NCI-H187 (cell line): Measurements from ENCODE around the gene SPATA46.
"Not testable (repeated sequence)": the region's sequence is repeated elsewhere in the genome, so short reads cannot be mapped to it uniquely, and the experiment has no call there.

Experiments
- DNase-seq, 2 experiments: peaks; one replicate each; lab custom pipeline; 2025; lab: John Stamatoyannopoulos, UW

SPATA46 gene

DNA sequence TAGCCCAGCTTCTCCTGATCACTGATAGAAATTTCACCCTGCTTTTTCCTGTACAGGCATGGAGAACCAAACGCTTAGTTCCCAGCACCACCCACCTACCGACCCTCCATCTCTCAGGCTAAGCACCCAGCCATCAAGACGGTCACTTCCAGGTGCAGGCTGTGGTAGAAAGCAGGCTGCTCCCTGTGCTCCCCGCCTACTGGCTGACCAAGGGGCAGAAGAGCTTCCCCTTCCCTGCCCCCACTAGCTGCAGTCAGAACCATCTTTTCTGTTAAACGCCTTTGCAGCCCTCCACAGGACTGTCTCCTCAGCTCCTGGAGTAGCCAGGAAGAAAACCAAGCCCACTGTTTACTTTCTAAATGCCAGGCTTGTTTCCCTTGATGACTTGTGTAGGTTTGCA is 23.0 kb downstream of the SPATA46 start:
- no peak for DNase-seq

DNA sequence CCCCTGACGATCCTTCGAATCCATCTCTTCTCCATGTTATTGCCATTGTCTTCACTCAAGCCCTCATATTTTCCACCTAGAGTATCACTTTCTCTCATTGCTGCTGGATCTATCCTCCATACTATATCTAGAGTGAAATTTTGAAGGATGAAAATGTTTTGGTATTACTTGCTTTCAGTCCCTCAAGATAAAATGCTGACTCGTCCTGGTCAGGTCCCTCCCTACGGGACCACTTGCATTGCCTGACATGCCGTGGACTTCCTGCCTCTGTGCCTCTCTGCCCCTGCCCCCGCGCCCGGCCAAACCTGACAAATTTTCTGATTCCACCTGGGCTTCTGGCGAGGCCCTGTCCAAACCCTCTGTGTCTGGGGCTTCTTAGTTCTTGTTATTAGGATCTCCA is 23.6 kb downstream of the SPATA46 start:
- no peak for DNase-seq

DNA sequence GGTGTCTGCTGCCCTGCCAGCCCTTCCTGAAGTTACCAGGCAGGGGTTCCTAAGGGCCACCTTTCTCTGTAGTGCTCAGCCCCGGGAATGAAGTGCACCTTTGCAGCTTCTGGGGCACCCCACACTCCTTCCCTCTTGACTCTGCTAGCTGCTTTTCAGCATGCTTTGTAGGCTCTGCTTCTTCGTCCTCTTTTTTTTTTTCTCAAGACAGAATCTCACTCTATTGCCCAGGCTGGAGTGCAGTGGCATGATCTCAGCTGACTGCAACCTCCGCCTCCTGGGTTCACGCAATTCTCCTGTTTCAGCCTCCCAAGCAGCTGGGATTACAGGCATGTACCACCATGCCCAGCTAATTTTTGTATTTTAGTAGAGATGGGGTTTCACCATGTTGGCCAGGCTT is 24.8 kb downstream of the SPATA46 start:
- not testable (repeated sequence) for DNase-seq

DNA sequence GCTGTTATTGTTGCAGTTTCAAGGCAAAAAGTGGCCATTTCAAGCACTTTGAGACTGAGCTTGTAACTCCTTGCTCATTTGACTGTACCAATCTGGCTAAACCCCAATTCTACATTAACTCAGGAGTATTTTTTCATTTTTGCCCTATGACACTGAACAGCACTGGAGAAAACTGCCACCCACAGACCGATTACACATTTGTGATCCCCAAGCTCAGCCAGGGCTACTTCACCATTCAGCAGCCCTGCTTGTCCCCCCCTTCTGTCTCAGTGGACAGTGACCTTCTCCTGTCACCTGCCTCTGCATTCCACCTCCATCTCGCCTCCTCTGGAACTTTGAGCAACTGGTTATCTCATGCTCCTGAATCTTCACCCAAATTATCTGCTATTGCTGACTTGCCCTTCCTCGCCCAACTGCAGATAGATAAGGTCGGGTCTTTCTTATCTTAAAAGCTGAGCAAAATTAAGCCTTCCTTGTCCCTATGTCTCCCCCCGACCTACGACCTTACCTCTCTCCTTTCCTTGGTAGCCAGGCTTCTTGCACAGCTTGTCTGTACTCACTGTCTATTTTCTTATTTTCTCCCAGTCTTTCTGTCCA is 25.3 kb downstream of the SPATA46 start:
- DNase-seq: no peak

DNA sequence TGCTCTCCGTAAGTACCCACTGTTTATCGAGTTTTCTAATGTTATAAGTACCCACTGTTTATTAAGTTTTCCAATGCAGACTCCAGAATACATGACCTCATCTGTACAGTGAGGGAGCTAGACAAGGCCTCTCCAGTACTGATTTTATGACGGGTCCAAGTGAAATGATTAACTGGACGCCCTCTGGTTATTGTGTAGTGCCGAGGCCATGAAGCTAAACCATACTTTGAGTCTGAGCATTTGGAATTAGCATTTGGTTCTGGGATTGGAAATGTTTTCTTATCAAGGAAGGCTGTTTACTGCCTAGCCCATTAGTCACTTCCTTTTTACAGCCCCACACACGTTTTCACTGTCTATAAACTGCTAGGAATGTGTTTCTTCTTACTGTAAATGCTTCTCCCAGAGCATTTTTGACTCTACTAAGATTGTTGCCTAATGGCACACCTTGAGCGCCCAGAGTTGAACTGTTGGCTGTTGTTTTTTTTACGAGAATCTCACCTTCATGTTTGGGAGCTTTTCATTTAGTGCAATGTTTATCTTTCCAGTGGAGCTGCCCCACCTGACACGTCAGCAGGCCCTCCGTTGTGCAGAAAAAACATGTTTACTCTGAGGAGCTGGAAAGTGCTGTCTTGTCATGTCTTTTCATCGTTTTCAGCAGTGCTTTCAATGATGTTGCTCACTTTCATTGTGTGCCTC is 26.9 kb downstream of the SPATA46 start:
- DNase-seq: no peak

DNA sequence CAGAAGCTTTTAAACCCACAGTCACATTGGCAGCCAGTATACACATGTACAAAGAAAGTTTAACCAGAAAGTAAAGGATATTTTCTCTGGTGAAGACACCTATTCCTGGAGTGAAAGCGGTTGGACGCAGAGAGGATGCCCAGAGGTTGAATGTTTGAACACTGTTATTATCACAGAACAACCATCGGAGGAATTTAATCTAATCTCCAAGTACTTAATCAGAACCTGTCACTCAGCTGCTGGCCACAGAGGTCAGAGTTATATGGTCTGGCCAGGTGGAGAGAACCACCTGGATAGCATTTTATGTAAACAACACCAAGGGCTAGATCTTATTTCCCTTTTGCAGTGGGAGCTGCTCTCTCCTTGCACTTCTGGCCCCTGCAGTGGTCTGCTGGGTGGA is 29.4 kb downstream of the SPATA46 start:
- DNase-seq: no peak

DNA sequence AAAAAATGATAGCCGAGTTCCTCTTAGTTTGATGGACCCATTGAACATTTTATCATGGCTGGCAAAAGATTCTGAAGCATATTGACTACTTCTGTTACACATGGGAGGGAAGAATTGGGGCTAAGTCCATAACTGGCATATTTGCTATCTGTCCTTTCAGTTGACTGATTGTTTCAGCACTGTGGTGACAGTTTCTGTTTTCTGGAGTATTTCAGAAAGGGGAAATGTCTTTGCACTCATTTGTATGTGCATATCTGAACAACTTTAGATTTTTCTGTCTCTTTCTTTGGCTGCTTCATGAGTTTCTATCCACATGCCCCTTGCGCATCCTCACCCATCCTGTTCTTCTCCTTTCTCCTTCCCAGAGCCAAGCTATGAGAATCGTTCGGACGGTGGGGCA is 33.2 kb downstream of the SPATA46 start:
- DNase-seq: no peak

DNA sequence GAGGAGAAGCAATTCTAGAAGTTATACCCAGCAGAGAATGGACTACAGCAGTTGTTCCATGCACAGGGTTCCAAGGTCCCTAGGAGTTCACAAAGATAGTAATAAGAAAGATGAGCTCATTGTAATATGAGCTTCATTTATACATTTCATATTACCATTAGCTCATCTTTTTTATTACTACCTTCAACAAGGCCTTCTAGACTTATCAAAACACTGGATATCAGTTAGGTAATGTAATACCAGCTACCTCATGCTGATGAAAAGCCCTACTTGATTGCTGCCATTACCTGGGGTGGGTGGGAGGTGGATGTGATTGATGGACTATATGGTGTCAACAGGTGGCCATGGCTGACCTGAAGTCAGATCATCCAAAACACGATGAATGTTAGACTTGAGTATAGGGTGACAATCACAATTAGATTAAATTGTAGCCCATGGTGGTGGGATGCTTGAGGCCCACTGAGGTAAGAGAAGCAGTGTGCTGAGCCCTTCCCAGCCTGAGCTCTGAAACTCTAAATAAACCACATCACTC is 34.1 kb downstream of the SPATA46 start:
- DNase-seq: no peak

DNA sequence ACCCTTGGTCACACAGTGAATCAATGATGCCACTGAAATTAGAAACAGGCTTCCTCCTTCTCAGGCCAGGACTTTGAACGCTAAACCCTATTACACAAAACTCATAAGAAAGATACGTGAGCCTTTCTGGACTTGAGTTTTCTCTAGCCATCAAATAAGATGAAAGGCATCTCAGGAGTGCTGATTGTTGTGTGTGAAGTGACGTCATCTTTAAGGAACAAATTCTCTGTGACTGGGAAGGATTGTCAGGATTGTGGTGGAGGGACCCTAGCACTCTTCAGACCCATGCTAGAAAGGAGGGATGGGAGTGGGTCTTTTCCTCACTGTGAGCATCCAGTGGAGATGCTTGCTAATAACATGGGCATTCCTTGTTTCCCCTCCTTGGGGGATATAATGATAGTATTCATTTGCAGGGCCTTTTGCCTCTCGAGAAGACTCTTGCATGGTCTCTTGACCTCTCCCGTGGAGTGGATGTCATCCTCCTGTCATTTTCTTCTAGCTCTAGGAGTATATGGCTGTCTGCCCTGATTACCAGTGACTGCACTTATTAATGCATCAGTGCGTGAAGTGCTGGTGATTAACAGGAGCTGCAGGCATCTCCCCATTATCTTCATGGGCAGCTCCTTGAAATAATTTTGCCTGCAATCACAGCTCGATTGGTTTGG is 39.9 kb downstream of the SPATA46 start:
- DNase-seq: no peak

DNA sequence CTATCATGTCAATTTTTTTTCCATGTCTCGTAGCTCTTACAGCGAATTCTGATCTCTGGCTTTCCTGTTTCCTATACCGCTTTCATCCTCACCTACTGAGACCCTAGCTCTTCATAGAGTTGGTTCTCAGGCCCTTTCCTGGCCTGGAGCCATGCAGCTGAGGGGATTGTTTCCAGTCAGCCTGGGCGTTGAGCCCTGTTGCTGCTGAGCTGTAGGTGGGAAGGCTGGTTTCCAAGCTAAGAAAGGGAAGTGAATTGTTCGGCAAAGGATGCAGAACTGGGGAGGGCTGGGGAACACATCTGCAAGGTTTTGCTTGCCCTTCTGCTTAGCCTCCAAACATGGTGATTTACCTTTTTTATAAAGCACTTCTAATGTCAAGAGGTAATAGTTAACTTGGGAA is 41.5 kb downstream of the SPATA46 start:
- DNase-seq: no peak

DNA sequence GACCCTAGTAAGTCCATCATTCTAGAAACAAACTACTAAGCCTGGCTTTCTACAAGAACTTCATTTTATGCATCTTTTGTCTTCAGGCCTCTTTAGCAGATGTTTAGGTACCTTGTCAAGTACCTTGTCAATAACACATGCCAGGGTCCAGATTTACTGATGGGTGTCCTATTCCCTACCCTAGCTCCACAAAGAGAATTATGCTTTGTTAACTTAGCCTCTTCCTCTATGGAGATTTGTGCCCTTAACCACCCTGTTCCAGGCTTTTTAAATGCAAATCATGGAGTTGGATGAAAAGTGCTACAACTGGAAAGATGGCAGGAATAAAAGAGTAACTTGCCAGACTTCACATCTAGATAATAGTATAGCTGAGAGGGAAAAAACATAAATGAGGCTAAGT is 42.7 kb downstream of the SPATA46 start:
- no peak for DNase-seq

DNA sequence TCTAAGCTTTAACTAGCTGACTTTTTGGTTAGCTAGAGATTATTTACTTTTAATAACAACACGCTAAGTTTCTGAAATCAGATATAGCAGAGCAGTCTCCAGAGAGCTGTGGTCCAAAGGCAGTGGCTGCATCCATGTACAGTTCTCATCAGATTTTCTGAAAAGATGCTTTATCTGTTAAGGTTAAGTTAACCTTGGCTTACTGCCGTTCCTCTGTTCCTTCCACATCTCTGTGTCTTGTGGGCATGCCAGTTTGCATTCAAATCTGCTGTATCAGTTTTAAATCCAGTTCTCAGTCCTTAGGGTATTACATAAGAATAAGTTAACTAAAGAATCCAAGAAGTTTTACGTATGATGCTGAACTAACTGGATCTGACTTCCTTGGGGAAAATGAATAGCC is 46.8 kb downstream of the SPATA46 start:
- no peak for DNase-seq

DNA sequence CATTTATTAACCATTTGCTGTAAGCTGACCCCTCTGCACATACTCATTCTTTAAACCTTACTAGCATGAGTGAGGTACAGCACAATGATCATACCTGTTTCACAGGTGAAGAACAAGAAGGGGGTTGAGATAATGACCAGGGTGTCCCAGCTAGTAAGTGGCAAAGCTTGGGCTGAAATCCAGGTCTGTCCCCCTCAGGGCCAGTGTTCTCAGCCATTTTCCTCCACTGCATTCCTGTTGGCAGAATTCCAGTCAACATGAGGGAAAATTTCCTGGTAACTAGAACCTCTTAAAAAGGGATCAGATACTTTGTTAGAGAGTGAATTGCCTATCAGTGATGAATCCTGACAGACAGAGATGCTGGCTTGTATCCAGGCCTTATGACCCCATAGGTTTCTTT is 48.1 kb downstream of the SPATA46 start:
- DNase-seq: no peak

DNA sequence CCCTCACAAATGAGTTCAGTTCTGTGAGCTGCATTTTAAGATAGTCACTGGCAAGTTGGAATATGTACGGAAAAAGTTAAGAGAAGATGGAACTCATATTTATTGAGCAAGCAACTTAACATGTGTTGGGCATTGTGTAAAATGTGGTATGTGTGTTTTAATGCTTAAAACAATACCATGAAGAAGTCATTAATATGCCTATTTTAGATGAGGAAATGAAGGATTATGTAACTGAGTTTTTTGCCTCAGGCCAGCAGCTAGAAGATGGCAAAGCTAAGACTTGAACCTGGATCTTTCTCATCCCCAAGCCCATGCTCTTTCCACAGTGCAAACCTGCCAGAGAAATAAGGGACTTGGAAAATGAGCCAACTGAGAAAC is 48.9 kb downstream of the SPATA46 start:
- no peak for DNase-seq

DNA sequence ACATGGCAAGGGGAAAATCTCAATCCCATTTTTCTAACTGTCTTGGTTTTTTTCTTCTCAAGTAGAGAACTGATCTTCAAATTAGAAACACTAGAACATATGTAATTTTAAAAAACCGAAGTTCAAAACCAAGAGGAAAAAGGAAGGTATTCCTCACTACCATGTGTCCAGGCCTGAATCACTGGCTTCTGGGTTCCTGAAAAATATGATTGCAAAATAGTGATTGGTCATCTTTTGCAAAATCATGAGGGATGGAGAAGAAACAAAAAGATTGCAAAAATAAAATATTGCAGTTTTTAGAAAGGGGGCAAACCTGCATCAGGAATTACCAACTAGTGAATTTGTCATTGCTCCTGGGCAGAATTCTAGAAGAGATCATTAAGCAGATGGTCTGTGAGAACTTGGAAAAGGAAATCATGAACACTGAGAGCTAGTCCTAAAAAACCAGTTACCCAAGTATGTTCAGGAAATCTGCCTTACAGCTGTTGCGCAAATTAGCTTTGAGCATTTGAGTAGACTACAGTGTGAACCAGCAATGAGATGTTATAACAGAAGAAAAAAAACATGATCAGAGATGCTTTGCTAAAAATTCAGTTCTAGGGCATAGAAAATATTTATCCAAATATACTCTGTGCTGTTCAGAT is 49.4 kb downstream of the SPATA46 start:
- DNase-seq: no peak

DNA sequence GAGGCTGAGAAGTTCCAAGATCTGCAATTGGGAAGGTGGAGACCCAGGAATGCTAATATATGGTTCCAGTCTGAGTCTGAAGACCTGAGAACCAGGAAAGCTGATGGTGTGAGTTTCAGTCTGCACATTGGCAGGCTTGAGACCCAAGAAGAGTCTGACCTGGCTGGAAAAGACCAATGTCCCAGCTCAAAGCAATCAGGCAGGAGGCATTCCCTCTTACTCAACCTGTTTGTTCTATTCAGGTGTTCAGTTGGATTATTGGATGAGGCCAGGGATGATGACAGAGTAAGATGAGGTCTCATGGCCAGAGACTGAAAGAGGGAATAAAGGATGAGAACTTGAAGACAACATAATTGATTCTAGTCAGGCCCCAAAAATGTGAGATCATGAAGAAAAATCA is 50.1 kb downstream of the SPATA46 start:
- no peak for DNase-seq

DNA sequence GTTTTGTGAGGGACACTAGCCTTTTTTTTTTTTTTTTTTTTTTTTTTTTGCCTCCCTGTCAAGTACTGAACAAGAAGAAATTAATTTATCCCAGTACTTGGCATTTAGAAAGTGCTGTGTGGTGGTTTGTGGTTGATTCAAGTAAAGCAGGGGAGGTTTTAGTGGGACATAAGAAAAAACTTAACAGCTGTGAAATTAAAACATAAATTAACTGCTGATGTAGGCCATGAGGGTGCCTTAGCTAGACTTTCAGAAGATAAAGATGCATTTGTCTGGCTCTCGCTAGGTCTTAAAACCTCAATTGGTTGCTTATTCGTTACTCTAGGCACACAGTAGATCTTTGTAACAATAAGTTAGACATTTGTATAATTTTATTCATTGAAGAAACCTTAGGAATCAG is 52.3 kb downstream of the SPATA46 start:
- DNase-seq: no peak
